Psoas muscle (tissue), 8 donors: ENCODE data around the gene KANK4. TPM values are rescaled to one million over a fixed set of nuclear protein-coding genes. Genes with fewer than 3 reads are reported as not detected.

Source experiments
- ATAC-seq, 4 donors: fragments of 200-7000 bp; cut with Tn5 transposase; one replicate each; pipeline ENCODE4 v1.9.1; 2020; ENCODE audit warnings: moderate library complexity in 3 of 4, mild to moderate bottlenecking in 2 of 4
- DNase-seq, 2 donors: peaks; one replicate each; pipeline ENCODE4 v3.0.0-alpha.2; 2020
- H3K27ac ChIP-seq: fragments of 200-600 bp; one replicate; pipeline ENCODE4 v1.8.0; 2022
- H3K27me3 ChIP-seq, 3 donors: fragments of 200-600 bp in 1 of 3; one replicate each; pipeline versions ENCODE4 v1.6.1 to v1.8.0; 2013 to 2022; ENCODE audit warnings: low read length in 2 of 3, mild to moderate bottlenecking in 2 of 3, moderate library complexity in 1 of 3; ENCODE audit not compliant: insufficient read depth in 3 of 3
- H3K36me3 ChIP-seq, 2 donors: fragments of 200-600 bp in 1 of 2; one replicate each; pipeline versions ENCODE4 v1.6.1 to v1.8.0; 2013 to 2022; ENCODE audit warnings: low read depth in 1 of 2, mild to moderate bottlenecking in 1 of 2, moderate library complexity in 1 of 2; ENCODE audit not compliant: insufficient read depth in 1 of 2
- H3K4me1 ChIP-seq: fragments of 200-600 bp; one replicate; pipeline ENCODE4 v1.8.0; 2022
- H3K4me3 ChIP-seq: fragments of 200-600 bp; one replicate; pipeline ENCODE4 v1.8.0; 2022; ENCODE audit warnings: mild to moderate bottlenecking
- H3K9me3 ChIP-seq: fragments of 200-600 bp; one replicate; pipeline ENCODE4 v1.8.0; 2022
- CTCF ChIP-seq: fragments of 200-600 bp; IDR thresholded peaks from one replicate; pipeline ENCODE4 v1.8.0; 2022; ENCODE audit warnings: antibody characterized with exemption
- WGBS, 3 donors: extraction: QIAGEN DNeasy Blood & Tissue Kit; methylation state at CpG; one replicate each; pipeline versions ENCODE4 v1.1.6 to v1.1.7; 2013; 5-methylcytosine and 5-hydroxymethylcytosine counted together
- intact Hi-C, 2 donors: fragments of 100-400 bp; cut with DNase I; formaldehyde crosslinking; loops; one replicate each; pipeline versions ENCODE4 v1.11.0 to v1.14.2; 2022
- polyA plus RNA-seq, 3 donors: library from polyadenylated mRNA; stranded (reverse); fragments of 200-250 nt; gene quantifications; one replicate each; pipeline ENCODE4 v1.2.3, GENCODE V29; 2013
- total RNA-seq, 4 donors: library from RNA; stranded (reverse); fragmentation: NEBNext Ultra II Directional in 2 of 4; extraction: Animal tissue kit (Norgen Biotek cat#: 25700) in 2 of 4; gene quantifications; one replicate each; pipeline versions ENCODE4 v1.2.1 to v1.2.4, GENCODE V29; 2021 to 2023
- donor health status: healthy with polysubstance abuse.
- donor health status: DM: no; HTN: no; CAD: no; lungs with moderate emphysema.
- donor health status: Bipolar disorder and iron deficiency.
- donor health status: healthy.
- donor health status: DM: yes; HTN: yes; CAD: no.
- donor health status: DM: no; HTN: no; CAD: no.
- donor health status: DM: no; HTN: no; CAD: no.
- donor health status: DM: yes; HTN: yes; CAD: no.

The KANK4 gene
- total and polyA plus RNA-seq, 7 donors = 0.09 to 1.1 (median 0.17) TPM; not detected in 3

GRCh38 chr1:62268315-62268714 is 50.9 kb downstream of the KANK4 start:
- intact Hi-C loops = no loop called here
- H3K27me3 ChIP-seq = no peaks in the 10 kb centered on the region
- H3K36me3 ChIP-seq = no peaks in the 10 kb centered on the region
- WGBS, 3 donors = 86 to 88% (median 87%) methylated on average over 8 of the region's 8 CpGs
- DNase-seq (no peak), ATAC-seq (no peak)
- no peak for TF ChIP-seq CTCF
- H3K9me3 ChIP-seq = no peaks in the 10 kb centered on the region
- no peaks in the 10 kb centered on the region for H3K4me1 ChIP-seq
- H3K27ac ChIP-seq = no peak overlapping the region
- H3K4me3 ChIP-seq = no peak overlapping the region

GRCh38 chr1:62265956-62266935 is 53.0 kb downstream of the KANK4 start:
- ATAC-seq = no peak
- DNase-seq = no peak
- intact Hi-C loops = no loop called here
- H3K36me3 ChIP-seq = no peaks in the 10 kb centered on the region
- no peak for TF ChIP-seq CTCF
- no peaks in the 10 kb centered on the region for H3K9me3 ChIP-seq
- no peak overlapping the region for H3K4me3 ChIP-seq
- H3K27me3 ChIP-seq = no peaks in the 10 kb centered on the region
- WGBS, 3 donors = 83 to 87% (median 84%) methylated on average over 9 of the region's 9 CpGs
- no peak overlapping the region for H3K27ac ChIP-seq
- no peaks in the 10 kb centered on the region for H3K4me1 ChIP-seq

GRCh38 chr1:62263814-62264353 is 55.4 kb downstream of the KANK4 start:
- H3K4me1 ChIP-seq = no peaks in the 10 kb centered on the region
- H3K36me3 ChIP-seq = no peaks in the 10 kb centered on the region
- intact Hi-C loops = no loop called here
- H3K27ac ChIP-seq = no peak overlapping the region
- no peak overlapping the region for H3K4me3 ChIP-seq
- no peaks in the 10 kb centered on the region for H3K27me3 ChIP-seq
- no peaks in the 10 kb centered on the region for H3K9me3 ChIP-seq
- 73 to 84% (median 75%) methylated on average over 13 of the region's 13 CpGs for WGBS, 3 donors
- no peak for ATAC-seq
- TF ChIP-seq CTCF = no peak
- DNase-seq = no peak

- WGBS, 3 donors = 61 to 70% (median 68%) methylated on average over 19 of the region's 19 CpGs
- H3K9me3 ChIP-seq = no peaks in the 10 kb centered on the region
- ATAC-seq = no peak
- H3K27ac ChIP-seq = no peak overlapping the region
- H3K4me1 ChIP-seq = no peaks in the 10 kb centered on the region
- intact Hi-C loops = no loop called here
- H3K36me3 ChIP-seq = no peaks in the 10 kb centered on the region
- TF ChIP-seq CTCF = no peak
- no peak for DNase-seq
- no peak overlapping the region for H3K4me3 ChIP-seq
- no peaks in the 10 kb centered on the region for H3K27me3 ChIP-seq
These were observed 56.0 kb downstream of the KANK4 start for GRCh38 chr1:62263006-62263813.
